Stimulated activated CD8-positive, alpha-beta memory T cell treated with anti-CD3 and anti-CD28 coated beads, Interleukin-4, amount 100 ng/mL, for 4 hours (primary cell): ENCODE measurements around the gene SORCS2.

Experiments used
- DNase-seq, 2 donors: peaks; one replicate each; pipeline ENCODE4 v3.0.0-alpha.2; 2020; ENCODE audit warnings: low read depth in 2 of 2, low spot score in 1 of 2

Gene SORCS2

GRCh38 chr4:7285244-7286094, 93.1 kb downstream of the SORCS2 start:
- no peak for DNase-seq

GRCh38 chr4:7286170-7286569, 93.8 kb downstream of the SORCS2 start:
- DNase-seq, result no peak

GRCh38 chr4:7286798-7287197, 94.5 kb downstream of the SORCS2 start:
- no peak for DNase-seq

- DNase-seq, result no peak
Observed at GRCh38 chr4:7287274-7287917, 95.1 kb downstream of the SORCS2 start.

- DNase-seq, result no peak
Observed at GRCh38 chr4:7287918-7288280, 95.6 kb downstream of the SORCS2 start.

GRCh38 chr4:7288751-7289523, 96.6 kb downstream of the SORCS2 start:
- no peak for DNase-seq

GRCh38 chr4:7289589-7289988, 97.3 kb downstream of the SORCS2 start:
- no peak for DNase-seq

- DNase-seq, result no peak
Observed at GRCh38 chr4:7291372-7292114, 99.2 kb downstream of the SORCS2 start.

- no peak for DNase-seq
Observed at GRCh38 chr4:7293703-7294102, 101.4 kb downstream of the SORCS2 start.

GRCh38 chr4:7294176-7294756, 101.9 kb downstream of the SORCS2 start:
- DNase-seq, result no peak

GRCh38 chr4:7295197-7295910, 103.0 kb downstream of the SORCS2 start:
- no peak for DNase-seq

GRCh38 chr4:7295911-7296660, 103.7 kb downstream of the SORCS2 start:
- no peak for DNase-seq

- DNase-seq, result no peak
Observed at GRCh38 chr4:7296661-7297335, 104.5 kb downstream of the SORCS2 start.

GRCh38 chr4:7297374-7297773, 105.0 kb downstream of the SORCS2 start:
- DNase-seq, result no peak

GRCh38 chr4:7297881-7298280, 105.5 kb downstream of the SORCS2 start:
- DNase-seq, result no peak

- no peak for DNase-seq
Observed at GRCh38 chr4:7298619-7299009, 106.3 kb downstream of the SORCS2 start.

- DNase-seq, result no peak
Observed at GRCh38 chr4:7299010-7299907, 106.9 kb downstream of the SORCS2 start.
